SK-N-SH (cell line): ENCODE results near the gene WDR35. TPM values are rescaled to one million over a fixed set of nuclear protein-coding genes. Genes with fewer than 3 reads are reported as not detected.

Experiments
- CTCF ChIA-PET: fragments of 300-600, 350-600 bp; formaldehyde crosslinking; extraction: SDS; loops from one replicate; lab custom pipeline; 2021; lab: Yijun Ruan, JAX
- POLR2A ChIA-PET: fragments of 350-600 bp; sonication (Branson Sonifier 250); formaldehyde crosslinking; extraction: SDS; loops from one replicate; lab custom pipeline; 2020; ENCODE audit warnings: antibody characterized with exemption, inconsistent platforms; lab: Yijun Ruan, JAX
- DNase-seq: peaks from one replicate; pipeline ENCODE4 v3.0.0; 2012
- H2AFZ ChIP-seq: fragments of 200-600 bp; sonication (generic); 2 replicates; pipeline ENCODE4 v1.8.1; 2016; ENCODE audit warnings: antibody characterized with exemption, mild to moderate bottlenecking, low read depth
- H3F3A ChIP-seq: fragments of 200-600 bp; sonication (generic); replicated peaks from 2 replicates; pipeline ENCODE3; 2016; ENCODE audit warnings: antibody characterized with exemption, mild to moderate bottlenecking; ENCODE audit not compliant: insufficient read depth
- H3K27ac ChIP-seq, 2 experiments: fragments of 200-500 bp in 1 of 2; fragments of 200-600 bp in 1 of 2; sonication (Bioruptor generic) in 1 of 2; sonication (generic), shearing (Covaris generic) in 1 of 2; 2 replicates each; pipeline versions ENCODE4 v1.5.1 to v1.6.1; 2014 to 2016; ENCODE audit warnings: low read depth in 2 of 2, inconsistent platforms in 1 of 2, low read length in 1 of 2, mild to moderate bottlenecking in 1 of 2, mixed read lengths in 1 of 2
- H3K27me3 ChIP-seq: fragments of 200-600 bp; sonication (generic), shearing (Covaris generic); 2 replicates; pipeline ENCODE4 v1.6.1; 2016; ENCODE audit warnings: mixed run types; ENCODE audit not compliant: insufficient read depth
- H3K36me3 ChIP-seq, 2 experiments: fragments of 200-500 bp in 1 of 2; fragments of 200-600 bp in 1 of 2; sonication (Bioruptor generic) in 1 of 2; sonication (generic) in 1 of 2; replicated peaks in 1 of 2; 2 replicates each; pipeline versions ENCODE3 to v1.5.1; 2014 to 2016; ENCODE audit warnings: low read length in 1 of 2, mild to moderate bottlenecking in 1 of 2; ENCODE audit not compliant: insufficient read depth in 2 of 2, control insufficient read depth in 1 of 2
- H3K4me1 ChIP-seq, 2 experiments: fragments of 200-500 bp in 1 of 2; fragments of 200-600 bp in 1 of 2; sonication (Bioruptor generic) in 1 of 2; sonication (generic), shearing (Covaris generic) in 1 of 2; 2 replicates each; pipeline versions ENCODE4 v1.5.1 to v1.6.1; 2014 to 2016; ENCODE audit warnings: low read depth in 1 of 2, low read length in 1 of 2, mixed run types in 1 of 2; ENCODE audit not compliant: insufficient read depth in 2 of 2, control insufficient read depth in 1 of 2
- H3K4me2 ChIP-seq: fragments of 200-600 bp; sonication (generic), shearing (Covaris generic); 2 replicates; pipeline ENCODE4 v1.6.1; 2017; ENCODE audit warnings: mixed run types
- H3K4me3 ChIP-seq, 2 experiments: fragments of 200-500 bp in 1 of 2; fragments of 200-600 bp in 1 of 2; sonication (Bioruptor generic) in 1 of 2; sonication (generic), shearing (Covaris generic) in 1 of 2; 2 replicates each; pipeline versions ENCODE4 v1.5.1 to v1.8.1; 2014 to 2016; ENCODE audit warnings: low read depth in 2 of 2, inconsistent platforms in 1 of 2, low read length in 1 of 2, mild to moderate bottlenecking in 1 of 2, mixed read lengths in 1 of 2, moderate library complexity in 1 of 2
- H3K79me2 ChIP-seq: fragments of 200-600 bp; sonication (generic); 2 replicates; pipeline ENCODE4 v1.8.1; 2017; ENCODE audit warnings: mild to moderate bottlenecking; ENCODE audit not compliant: insufficient read depth
- H3K9ac ChIP-seq: fragments of 200-600 bp; sonication (generic); 2 replicates; pipeline ENCODE4 v1.6.1; 2017; ENCODE audit warnings: mixed run types
- H3K9me2 ChIP-seq: fragments of 200-600 bp; sonication (generic); 2 replicates; pipeline ENCODE4 v1.6.1; 2017; ENCODE audit warnings: mixed run types
- H3K9me3 ChIP-seq: fragments of 200-600 bp; sonication (generic); 2 replicates; pipeline ENCODE4 v1.6.1; 2017; ENCODE audit warnings: mixed run types, mild to moderate bottlenecking, moderate library complexity
- H4K20me1 ChIP-seq: fragments of 200-600 bp; sonication (generic); 2 replicates; pipeline ENCODE4 v1.6.1; 2017; ENCODE audit warnings: mild to moderate bottlenecking, mixed run types; ENCODE audit not compliant: insufficient read depth
- CTCF ChIP-seq: fragments of 200-600 bp; sonication (generic); IDR thresholded peaks from 2 replicates; pipeline ENCODE4 v1.6.1; 2017; ENCODE audit warnings: antibody characterized with exemption, mild to moderate bottlenecking, moderate library complexity
- ELF1 ChIP-seq: IDR thresholded peaks from 2 replicates; pipeline ENCODE4 v1.4.0; 2012
- EP300 ChIP-seq, 2 experiments: IDR thresholded peaks; 2 replicates each; pipeline versions ENCODE4 v1.4.0 to v1.6.1; 2012; ENCODE audit warnings: borderline replicate concordance in 1 of 2, low read depth in 1 of 2, low read length in 1 of 2
- EZH2phosphoT487 ChIP-seq: fragments of 200-600 bp; sonication (generic); IDR thresholded peaks from 2 replicates; pipeline ENCODE4 v1.6.1; 2017; ENCODE audit warnings: low read depth, mixed run types, mild to moderate bottlenecking, antibody characterized with exemption, moderate library complexity, borderline replicate concordance
- FOXJ3 ChIP-seq: sonication (generic); formaldehyde crosslinking; IDR thresholded peaks from 2 replicates; pipeline ENCODE4 v1.5.1; 2020; ENCODE audit warnings: mild to moderate bottlenecking, missing genetic modification reagents
- FOXM1 ChIP-seq: IDR thresholded peaks from 2 replicates; pipeline ENCODE4 v1.4.0; 2012; ENCODE audit warnings: low read depth, mild to moderate bottlenecking
- GATA2 ChIP-seq: sonication (generic); formaldehyde crosslinking; IDR thresholded peaks from 2 replicates; pipeline ENCODE4 v1.5.0; 2020; ENCODE audit warnings: mild to moderate bottlenecking, missing genetic modification reagents
- MAX ChIP-seq: IDR thresholded peaks from 2 replicates; pipeline ENCODE4 v1.4.0; 2012; ENCODE audit warnings: low read depth
- MXI1 ChIP-seq: IDR thresholded peaks from 2 replicates; pipeline ENCODE4 v1.6.1; 2012; ENCODE audit warnings: mild to moderate bottlenecking, low read depth, low read length, improper control_type of control experiment
- NRF1 ChIP-seq: IDR thresholded peaks from 2 replicates; pipeline ENCODE4 v1.6.1; 2012; ENCODE audit warnings: low read depth, mild to moderate bottlenecking, low read length
- POLR2AphosphoS5 ChIP-seq: IDR thresholded peaks from 2 replicates; pipeline ENCODE4 v1.6.1; 2012; ENCODE audit warnings: low read depth, low read length
- RCOR1 ChIP-seq: fragments of 150-350 bp; IDR thresholded peaks from 2 replicates; pipeline ENCODE4 v1.6.1; 2017; ENCODE audit warnings: antibody characterized with exemption, low read length
- RXRA ChIP-seq: IDR thresholded peaks from 2 replicates; pipeline ENCODE4 v1.4.0; 2012; ENCODE audit warnings: low read depth, mild to moderate bottlenecking, borderline replicate concordance
- SIN3A ChIP-seq: IDR thresholded peaks from 2 replicates; pipeline ENCODE4 v1.6.1; 2012; ENCODE audit warnings: low read depth, mild to moderate bottlenecking, low read length, moderate library complexity, borderline replicate concordance
- SMC3 ChIP-seq: IDR thresholded peaks from 2 replicates; pipeline ENCODE4 v1.6.1; 2012; ENCODE audit warnings: low read depth, low read length, improper control_type of control experiment
- TAF1 ChIP-seq: IDR thresholded peaks from 2 replicates; pipeline ENCODE4 v1.6.1; 2012; ENCODE audit warnings: low read depth, mild to moderate bottlenecking, low read length, moderate library complexity, borderline replicate concordance
- USF1 ChIP-seq: IDR thresholded peaks from 2 replicates; pipeline ENCODE4 v1.4.0; 2012; ENCODE audit warnings: low read depth, borderline replicate concordance
- YY1 ChIP-seq: IDR thresholded peaks from 2 replicates; pipeline ENCODE4 v1.4.0; 2012; ENCODE audit warnings: low read depth, mild to moderate bottlenecking
- ZBTB33 ChIP-seq: IDR thresholded peaks from 2 replicates; pipeline ENCODE4 v1.4.0; 2012; ENCODE audit warnings: low read depth, borderline replicate concordance
- WGBS: methylation state at CpG from one replicate; pipeline ENCODE4 v1.1.6; 2017; ENCODE audit warnings: low lambda C conversion rate; 5-methylcytosine and 5-hydroxymethylcytosine counted together
- polyA plus RNA-seq, 3 experiments: library from polyadenylated mRNA; depleted of rRNA; stranded (reverse); fragments of >200 nt; gene quantifications; 2 replicates each; pipeline ENCODE4 v1.2.3, GENCODE V29; 2012

The WDR35 gene
- polyA plus RNA-seq, 1 of the 3 experiments (the other 2 are of a cell fraction): 8.6 TPM

GRCh38 chr2:19989667-19990415, at the start of gene WDR35 (continued):
- TF ChIP-seq ZBTB33 (no peak), CTCF (no peak), POLR2AphosphoS5 (peak; percentile 98), MAX (peak; percentile 96), EP300 (IDR thresholded peaks at IDR 0.05; ENCODE audit: borderline replicate concordance in 1 of 2, low read depth in 1 of 2, low read length in 1 of 2) (no peak), EZH2phosphoT487 (no peak), RXRA (no peak), MXI1 (peak; percentile 98)

GRCh38 chr2:20037660-20038059, 47.8 kb upstream of the WDR35 start:
- POLR2A ChIA-PET: no interaction called here

More at GRCh38 chr2:20037660-20038059, 47.8 kb upstream of the WDR35 start:
- no peak overlapping the region for H3K27ac ChIP-seq
- H3K27me3 ChIP-seq: no peaks in the 10 kb centered on the region
- no peak overlapping the region for H2AFZ ChIP-seq
- peaks cover 59% of the 10 kb centered on the region for H3K79me2 ChIP-seq
- H3K4me2 ChIP-seq: no peak overlapping the region
- H3K4me3 ChIP-seq: no peak overlapping the region
- H3F3A ChIP-seq: no peaks in the 10 kb centered on the region
- H3K36me3 ChIP-seq: peaks cover 69 to 79% of the 10 kb centered on the region in 2 experiments
- DNase-seq: no peak
- H4K20me1 ChIP-seq: peaks cover 45% of the 10 kb centered on the region
- H3K9me3 ChIP-seq: no peaks in the 10 kb centered on the region
- CTCF ChIA-PET: interaction anchor here (1.2 to 6.5 kb wide), 6 partner anchors 10 to 125 kb away, joined by 3 to 63 read pairs (median 5); partner anchors contain the start of gene LAPTM4A
- 86% methylated on average over 2 of the region's 2 CpGs for WGBS
- H3K4me1 ChIP-seq: peaks cover 0 to 3% of the 10 kb centered on the region in 2 experiments; a peak in 1 of 4 replicates
- no peak overlapping the region for H3K9ac ChIP-seq
- no peak for TF ChIP-seq RCOR1
- TF ChIP-seq USF1: no peak
- no peak for TF ChIP-seq YY1
- no peak for TF ChIP-seq POLR2AphosphoS5
- TF ChIP-seq SIN3A: no peak
- TF ChIP-seq EZH2phosphoT487: no peak
- TF ChIP-seq GATA2 (CRISPR knock-in tag): no peak
- no peak for TF ChIP-seq FOXM1
- TF ChIP-seq ELF1: no peak
- TF ChIP-seq CTCF: no peak
- no peak for TF ChIP-seq EP300 (IDR thresholded peaks at IDR 0.05; ENCODE audit: borderline replicate concordance in 1 of 2, low read depth in 1 of 2, low read length in 1 of 2)
- no peak for TF ChIP-seq TAF1
- TF ChIP-seq SMC3: no peak
- TF ChIP-seq MAX: no peak
- TF ChIP-seq RXRA: no peak
- TF ChIP-seq NRF1: no peak
- TF ChIP-seq FOXJ3 (CRISPR knock-in tag): no peak
- H3K9me2 ChIP-seq: no peaks in the 10 kb centered on the region
